ENCODE results near the gene NAIF1.
A peak's percentile ranks its signal among the peaks of the same experiment; 100 is the strongest.

Gene NAIF1

DNA sequence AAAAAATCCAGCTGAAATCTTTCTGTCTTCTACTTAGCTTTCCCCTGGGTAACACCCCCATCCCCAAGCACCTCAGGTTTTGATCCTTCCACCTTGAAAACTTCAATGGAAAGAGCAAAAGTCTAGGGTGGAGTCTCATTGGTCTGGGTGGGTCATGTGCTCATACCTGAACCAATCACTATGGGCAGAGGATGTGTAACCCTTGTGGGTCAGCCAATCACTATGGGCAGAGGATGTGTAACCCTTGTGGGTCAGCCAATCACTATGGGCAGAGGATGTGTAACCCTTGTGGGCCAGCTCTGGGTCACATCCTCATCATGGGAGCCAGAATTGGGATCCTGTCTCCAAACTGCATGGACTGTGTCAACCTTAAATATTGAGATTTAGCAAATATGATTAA is 18.5 kb downstream of the NAIF1 start:
- TF ChIP-seq, protein P1, sequence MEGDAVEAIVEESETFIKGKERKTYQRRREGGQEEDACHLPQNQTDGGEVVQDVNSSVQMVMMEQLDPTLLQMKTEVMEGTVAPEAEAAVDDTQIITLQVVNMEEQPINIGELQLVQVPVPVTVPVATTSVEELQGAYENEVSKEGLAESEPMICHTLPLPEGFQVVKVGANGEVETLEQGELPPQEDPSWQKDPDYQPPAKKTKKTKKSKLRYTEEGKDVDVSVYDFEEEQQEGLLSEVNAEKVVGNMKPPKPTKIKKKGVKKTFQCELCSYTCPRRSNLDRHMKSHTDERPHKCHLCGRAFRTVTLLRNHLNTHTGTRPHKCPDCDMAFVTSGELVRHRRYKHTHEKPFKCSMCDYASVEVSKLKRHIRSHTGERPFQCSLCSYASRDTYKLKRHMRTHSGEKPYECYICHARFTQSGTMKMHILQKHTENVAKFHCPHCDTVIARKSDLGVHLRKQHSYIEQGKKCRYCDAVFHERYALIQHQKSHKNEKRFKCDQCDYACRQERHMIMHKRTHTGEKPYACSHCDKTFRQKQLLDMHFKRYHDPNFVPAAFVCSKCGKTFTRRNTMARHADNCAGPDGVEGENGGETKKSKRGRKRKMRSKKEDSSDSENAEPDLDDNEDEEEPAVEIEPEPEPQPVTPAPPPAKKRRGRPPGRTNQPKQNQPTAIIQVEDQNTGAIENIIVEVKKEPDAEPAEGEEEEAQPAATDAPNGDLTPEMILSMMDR (IDR thresholded peaks at IDR 0.05): no peak

DNA sequence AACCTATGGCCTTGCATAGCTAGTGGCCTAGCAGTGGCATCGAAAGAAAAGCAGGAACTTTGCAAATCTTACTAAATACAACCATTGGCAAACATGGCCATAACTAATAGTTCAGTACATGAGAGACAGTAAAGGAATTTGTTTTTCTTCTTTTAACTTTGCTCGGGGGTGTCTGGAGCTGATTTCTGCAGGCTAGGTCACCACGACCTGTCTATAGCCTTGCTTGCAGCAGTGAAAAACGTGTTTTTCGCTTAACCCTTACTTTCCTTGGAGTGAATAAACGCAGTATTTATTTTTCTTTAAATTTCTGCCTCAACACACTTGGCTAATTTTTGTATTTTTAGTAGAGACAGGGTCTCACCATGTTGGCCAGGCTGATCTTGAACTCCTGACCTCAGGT is 19.9 kb downstream of the NAIF1 start:
- TF ChIP-seq, protein P1 (IDR thresholded peaks at IDR 0.05): no peak

GRCh38 chr9:128045831-128046230 is 21.3 kb downstream of the NAIF1 start:
- TF ChIP-seq, protein P1 (IDR thresholded peaks at IDR 0.05): no peak

DNA sequence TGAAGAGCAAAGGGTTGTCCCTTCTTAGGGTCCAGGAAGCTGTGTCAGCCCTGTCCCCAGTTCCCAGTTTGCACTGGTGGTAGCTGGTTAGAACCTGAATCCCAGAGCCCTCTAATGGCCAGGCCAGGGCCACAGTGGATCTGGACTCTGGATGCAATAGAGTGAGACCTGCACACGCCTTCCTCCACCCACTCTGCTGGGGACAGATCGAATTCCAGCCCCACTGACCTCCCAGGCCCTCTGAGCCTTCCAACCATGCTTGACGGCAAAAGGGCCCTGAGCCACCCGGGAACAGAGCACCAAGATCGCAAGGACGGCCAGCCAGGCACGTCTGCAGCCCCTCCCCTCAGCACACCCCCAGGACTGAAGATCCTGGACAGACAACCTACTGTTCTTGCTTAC is 23.7 kb downstream of the NAIF1 start:
- TF ChIP-seq, protein P1 (IDR thresholded peaks at IDR 0.05): no peak

DNA sequence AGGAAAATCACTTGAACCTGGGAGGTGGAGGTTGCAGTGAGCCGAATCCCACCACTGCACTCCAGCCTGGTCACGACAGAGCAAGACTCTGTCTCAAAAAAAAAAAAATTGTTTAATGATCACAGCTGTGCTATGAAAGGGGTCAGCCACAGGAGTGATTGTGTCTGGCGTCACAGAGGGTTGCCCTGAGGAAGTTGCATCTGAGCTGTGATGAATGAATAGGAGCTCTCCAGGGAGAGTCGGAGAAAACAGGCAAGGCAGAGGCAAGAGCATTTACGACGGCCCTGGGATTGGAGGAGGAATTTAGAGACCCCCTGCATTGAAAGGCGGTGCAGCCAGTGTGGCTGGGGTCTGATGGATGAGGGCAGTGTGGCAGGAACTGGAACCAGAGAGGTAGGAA is 25.1 kb downstream of the NAIF1 start:
- TF ChIP-seq, protein P1 (IDR thresholded peaks at IDR 0.05): no peak

DNA sequence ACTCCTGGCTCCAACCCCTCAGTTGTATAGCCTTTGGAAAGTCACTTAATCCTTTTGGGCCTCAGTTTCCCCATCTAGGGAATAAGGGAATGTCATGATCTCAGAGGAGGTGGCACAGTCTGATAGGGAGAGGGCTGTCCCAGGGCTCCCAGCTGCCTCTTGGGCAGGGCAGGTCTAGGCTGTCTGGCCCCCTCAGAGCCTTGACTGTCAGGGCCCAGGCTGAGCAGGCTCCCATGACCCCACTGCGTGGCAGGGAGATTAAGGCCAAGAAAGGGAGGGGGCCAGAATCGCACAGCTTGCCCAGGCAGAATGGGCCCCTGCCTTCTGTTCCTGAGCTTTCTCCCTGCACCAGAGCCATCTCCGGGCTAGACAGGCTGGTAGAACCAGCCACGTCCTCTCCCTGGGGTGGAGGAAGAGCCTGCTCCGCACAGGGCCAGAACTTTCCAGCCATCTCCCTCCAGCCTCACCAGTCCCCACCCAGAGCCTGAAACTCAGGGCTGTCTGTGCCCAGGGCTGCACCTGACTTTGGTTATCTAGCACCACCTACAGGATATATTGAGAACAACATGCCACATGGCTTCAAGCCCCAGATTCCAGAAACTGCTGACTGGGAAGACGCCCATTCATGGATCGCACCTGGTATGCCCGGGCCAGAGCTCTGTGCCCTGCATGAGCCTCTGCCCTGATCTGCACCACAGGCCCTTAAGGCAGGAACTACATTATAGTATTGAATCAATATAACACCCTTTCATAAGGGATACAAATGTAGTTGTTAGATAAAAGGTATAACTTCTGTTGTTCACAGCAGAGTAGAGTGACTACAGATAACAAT is 32.1 kb downstream of the NAIF1 start:
- TF ChIP-seq, protein P1 (IDR thresholded peaks at IDR 0.05): peak; percentile 78

- TF ChIP-seq, protein P1 (IDR thresholded peaks at IDR 0.05): no peak
Observed at GRCh38 chr9:128033609-128034008, 33.5 kb downstream of the NAIF1 start.

Data from LNCAP (cell line).